ENCODE measurements around the gene DCTPP1. TPM values are rescaled to one million over a fixed set of nuclear protein-coding genes. Genes with fewer than 3 reads are reported as not detected.

DCTPP1 gene
- total and polyA plus RNA-seq, 9 of the 15 experiments (the other 6 are each of a cell fraction or from before 2014, with no cell fraction given), result 45.0 to 132 (median 80.6) TPM

GRCh38 chr16:30381291-30382041, 48.4 kb downstream of the DCTPP1 start (continued):
- TF ChIP-seq REST (IDR thresholded peaks at IDR 0.05; ENCODE audit: borderline replicate concordance), result peak; percentile 97
- TF ChIP-seq REST (CRISPR knock-in tag; IDR thresholded peaks at IDR 0.05; ENCODE audit: low read depth), result no peak
- TF ChIP-seq RFX5 (IDR thresholded peaks at IDR 0.05; ENCODE audit: low read depth, low read length), result no peak
- TF ChIP-seq DMBX1 (CRISPR knock-in tag; IDR thresholded peaks at IDR 0.05; ENCODE audit: borderline replicate concordance), result peak; percentile 38; the same call in 1 of the 2 replicates
- no peak; the same call in 1 of the 2 replicates for TF ChIP-seq STAT5A (IDR thresholded peaks at IDR 0.05; ENCODE audit: borderline replicate concordance, low read length)
- no peak for TF ChIP-seq ZEB2 (IDR thresholded peaks at IDR 0.05)
- no peak for TF ChIP-seq ZFPM2 (CRISPR knock-in tag; IDR thresholded peaks at IDR 0.05)
- no peak for TF ChIP-seq ESRRA (IDR thresholded peaks at IDR 0.05; ENCODE audit: borderline replicate concordance, low read depth)
- no peak for TF ChIP-seq KLF10 (CRISPR knock-in tag; IDR thresholded peaks at IDR 0.05)
- TF ChIP-seq TAF7 (tag; IDR thresholded peaks at IDR 0.05), result no peak
- TF ChIP-seq ZNF766 (CRISPR knock-in tag; conservative IDR thresholded peaks at IDR 0.05), result no peak
- TF ChIP-seq TCF3 (CRISPR knock-in tag; IDR thresholded peaks at IDR 0.05), result no peak
- TF ChIP-seq ZNF551 (CRISPR knock-in tag; IDR thresholded peaks at IDR 0.05), result no peak
- no peak; the same call in 1 of the 2 replicates for TF ChIP-seq LCOR (CRISPR knock-in tag; IDR thresholded peaks at IDR 0.05)
- TF ChIP-seq NR3C1 (CRISPR knock-in tag; IDR thresholded peaks at IDR 0.05), result no peak
- TF ChIP-seq ZNF583 (CRISPR knock-in tag; IDR thresholded peaks at IDR 0.05), result 0 out of 2 replicates have a peak, but pooled peaks have one; percentile 27
- TF ChIP-seq E2F4 (CRISPR knock-in tag; IDR thresholded peaks at IDR 0.05; ENCODE audit: low read depth), result no peak

Measured in K562 (cell line).